Activated CD4-positive, alpha-beta T cell treated with anti-CD3 and anti-CD28 coated beads for 4 hours (primary cell): ENCODE measurements around the gene STUB1.

Experiments used
- DNase-seq, 2 donors: peaks; one replicate each; pipeline ENCODE4 v3.0.0-alpha.2; 2020

STUB1 gene

GRCh38 chr16:667780-668518 is 12.3 kb upstream of the STUB1 start, which contains the start of gene RHOT2:
TSS of gene RHOT2 (plus strand) at chr16:668132. CDS start at chr16:668200, 68 bp downstream.
- DNase-seq = peak; percentile 89 to 91

GRCh38 chr16:668519-669171 is 11.6 kb upstream of the STUB1 start:
- no peak for DNase-seq

DNA sequence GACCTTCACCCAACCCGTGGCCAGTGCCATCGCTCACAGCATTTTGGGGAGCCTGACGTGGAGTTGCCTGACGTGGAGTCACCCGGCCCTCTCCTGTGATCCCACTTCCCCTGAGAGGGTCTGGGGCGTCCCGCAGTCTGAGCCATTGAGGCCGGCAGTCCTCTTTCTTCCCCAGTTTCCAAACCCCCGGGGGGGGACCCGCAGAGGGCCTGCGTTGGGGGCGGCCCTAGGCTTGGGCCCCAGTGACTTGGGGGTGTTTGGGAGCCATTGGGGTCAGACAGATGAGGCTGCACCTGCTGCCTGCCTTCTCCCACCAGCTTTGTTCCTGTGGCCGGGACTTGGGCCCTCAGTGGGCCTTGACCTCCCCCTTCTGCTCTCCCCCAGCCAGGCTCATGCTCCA is 10.5 kb upstream of the STUB1 start:
- no peak for DNase-seq

DNA sequence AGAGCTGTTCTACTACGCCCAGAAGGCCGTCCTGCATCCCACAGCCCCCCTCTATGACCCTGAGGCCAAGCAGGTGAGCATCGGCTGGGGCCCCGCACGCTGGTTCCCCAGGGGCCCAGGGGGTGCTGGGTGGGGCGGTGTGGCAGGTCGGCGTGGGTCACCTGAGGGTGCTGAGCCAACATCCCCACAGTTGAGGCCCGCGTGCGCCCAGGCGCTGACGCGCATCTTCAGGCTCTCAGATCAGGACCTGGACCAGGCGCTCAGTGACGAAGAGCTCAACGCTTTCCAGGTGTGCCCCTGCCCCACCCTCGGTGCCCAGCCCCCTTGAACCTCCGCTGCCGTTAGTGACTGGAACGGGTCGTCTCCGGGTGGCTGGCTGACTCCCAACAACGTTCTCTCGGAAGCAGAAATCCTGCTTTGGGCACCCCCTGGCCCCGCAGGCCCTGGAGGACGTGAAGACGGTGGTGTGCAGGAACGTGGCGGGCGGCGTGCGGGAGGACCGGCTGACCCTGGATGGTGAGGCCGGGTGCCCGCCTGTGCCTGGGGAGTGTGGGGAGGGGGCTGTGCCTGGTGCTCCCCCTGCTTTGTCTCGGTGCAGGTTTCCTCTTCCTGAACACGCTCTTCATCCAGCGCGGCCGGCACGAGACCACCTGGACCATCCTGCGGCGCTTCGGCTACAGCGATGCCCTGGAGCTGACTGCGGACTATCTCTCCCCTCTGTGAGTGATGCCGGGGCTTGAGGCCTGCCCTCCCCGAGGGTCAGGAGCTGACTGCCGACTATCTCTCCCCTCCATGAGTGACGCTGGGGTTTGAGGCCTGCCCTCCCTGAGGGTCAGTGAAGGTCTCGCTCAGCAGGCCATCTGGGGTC is 9.5 kb upstream of the STUB1 start:
- DNase-seq = no peak

GRCh38 chr16:671353-672131 is 8.7 kb upstream of the STUB1 start:
- DNase-seq = no peak

DNA sequence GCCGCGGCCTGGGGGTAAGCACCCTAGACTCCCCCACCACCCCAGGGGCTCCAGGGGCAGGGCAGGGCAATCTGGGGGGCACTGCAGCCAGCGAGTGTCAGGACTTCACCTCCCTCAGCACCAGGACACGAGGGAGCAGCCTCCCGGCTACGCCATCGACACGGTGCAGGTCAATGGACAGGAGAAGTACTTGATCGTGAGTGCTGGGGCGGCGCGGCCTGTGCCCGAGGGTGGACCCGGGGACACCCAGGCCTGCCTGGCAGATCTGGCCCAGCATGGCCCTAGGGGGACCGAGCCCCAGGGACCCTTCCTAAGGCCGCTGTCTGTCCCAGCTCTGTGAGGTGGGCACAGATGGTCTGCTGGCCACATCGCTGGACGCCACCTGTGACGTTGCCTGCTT is 7.8 kb upstream of the STUB1 start:
- no peak for DNase-seq

- DNase-seq = no peak
Observed at GRCh38 chr16:672851-673250, 7.4 kb upstream of the STUB1 start.

DNA sequence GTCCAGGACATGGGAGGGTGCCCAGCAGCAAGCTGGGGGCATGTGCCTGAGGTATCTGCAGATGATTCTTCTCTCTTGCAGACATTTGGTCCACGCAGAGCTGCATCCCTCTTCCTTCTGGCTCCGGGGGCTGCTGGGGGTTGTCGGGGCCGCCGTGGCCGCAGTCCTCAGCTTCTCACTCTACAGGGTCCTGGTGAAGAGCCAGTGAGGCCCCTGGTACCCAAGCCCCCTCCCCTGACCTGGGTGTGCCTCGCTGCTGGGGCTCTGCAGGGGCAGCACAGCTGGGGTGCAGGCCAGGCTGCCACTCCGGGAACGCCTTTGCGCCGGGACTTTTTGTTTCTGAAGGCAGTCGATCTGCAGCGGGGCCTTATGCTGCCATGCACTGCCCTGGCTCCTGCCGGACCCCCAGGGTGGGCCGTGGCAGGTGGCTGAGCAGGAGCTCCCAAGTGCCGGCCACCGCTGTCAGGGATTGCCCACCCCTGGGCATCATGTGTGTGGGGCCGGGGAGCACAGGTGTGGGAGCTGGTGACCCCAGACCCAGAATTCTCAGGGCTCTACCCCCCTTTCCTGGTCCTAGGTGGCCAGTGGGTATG is 6.7 kb upstream of the STUB1 start:
- DNase-seq = no peak

DNA sequence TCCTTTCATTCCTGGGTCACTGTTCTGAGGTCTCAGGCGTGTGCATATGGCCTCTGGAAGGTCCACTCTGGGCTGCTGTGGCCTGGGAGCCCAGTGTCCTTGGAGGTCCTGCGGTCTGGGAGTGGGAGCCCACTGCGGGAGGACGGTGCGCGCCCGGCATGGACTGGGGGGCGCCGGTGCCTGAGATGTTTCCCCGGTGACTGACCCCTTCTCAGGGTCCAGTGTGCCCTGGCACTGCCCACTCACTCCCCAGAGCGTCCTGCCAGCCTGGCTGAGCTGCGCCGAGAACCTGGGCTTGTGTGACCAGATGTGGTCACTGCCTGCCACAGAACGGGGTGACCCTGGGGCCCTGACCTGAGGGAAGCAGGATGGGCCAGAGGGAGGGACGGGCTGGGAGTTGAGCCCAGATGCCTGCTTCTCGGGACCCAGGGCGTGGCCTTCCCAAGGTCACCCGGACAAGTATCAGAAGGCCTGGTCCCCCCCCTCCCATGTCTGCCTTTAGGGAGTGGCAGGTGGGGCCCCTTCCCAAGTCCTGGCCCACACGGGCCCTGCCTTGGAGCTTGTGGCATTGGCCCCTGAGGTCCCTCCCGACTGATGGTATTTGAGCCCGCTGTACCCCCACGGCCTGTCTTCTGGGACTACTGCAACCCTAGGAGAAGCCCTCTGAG is 5.9 kb upstream of the STUB1 start:
- no peak for DNase-seq

- no peak for DNase-seq
Observed at GRCh38 chr16:674968-675883, 5.0 kb upstream of the STUB1 start, which contains the start of gene RHBDL1. TSS of gene RHBDL1 (plus strand) at chr16:675671. CDS start at chr16:675791, 120 bp downstream.

DNA sequence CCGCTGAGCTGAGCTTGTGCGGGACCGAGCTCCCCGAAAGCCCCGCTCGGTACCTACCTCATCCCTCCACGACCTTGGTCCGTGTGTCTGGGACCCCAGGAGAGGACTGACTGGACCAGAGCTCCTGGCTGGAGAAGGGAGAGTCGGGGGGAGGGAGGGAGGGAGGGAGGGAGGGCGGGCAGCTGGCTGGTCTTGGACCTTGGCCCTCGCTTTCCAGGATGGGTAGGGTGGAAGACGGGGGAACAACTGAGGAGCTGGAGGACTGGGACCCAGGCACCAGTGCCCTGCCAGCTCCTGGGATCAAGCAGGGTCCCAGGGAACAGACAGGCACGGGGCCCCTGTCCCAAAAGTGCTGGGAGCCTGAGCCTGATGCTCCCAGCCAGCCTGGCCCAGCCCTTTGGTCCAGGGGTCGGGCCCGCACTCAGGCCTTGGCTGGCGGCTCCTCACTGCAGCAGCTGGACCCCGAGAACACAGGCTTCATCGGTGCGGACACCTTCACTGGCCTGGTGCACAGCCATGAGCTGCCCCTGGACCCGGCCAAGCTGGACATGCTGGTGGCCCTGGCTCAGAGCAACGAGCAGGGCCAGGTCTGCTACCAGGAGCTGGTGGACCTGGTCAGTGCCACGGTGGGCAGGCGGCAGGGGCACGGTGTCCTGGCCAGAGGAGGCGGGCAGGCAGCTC is 4.2 kb upstream of the STUB1 start:
- DNase-seq = no peak

DNA sequence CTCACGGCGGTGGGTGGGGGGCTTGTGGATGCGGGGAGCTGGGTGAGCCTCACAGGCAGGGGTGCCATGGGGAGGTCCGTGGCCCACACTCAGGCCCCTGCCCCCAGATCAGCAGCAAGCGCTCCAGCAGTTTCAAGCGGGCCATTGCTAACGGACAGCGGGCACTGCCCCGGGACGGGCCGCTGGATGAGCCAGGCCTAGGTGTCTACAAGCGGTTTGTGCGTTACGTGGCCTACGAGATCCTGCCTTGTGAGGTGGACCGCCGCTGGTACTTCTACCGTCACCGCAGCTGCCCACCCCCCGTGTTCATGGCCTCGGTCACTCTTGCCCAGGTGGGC is 3.7 kb upstream of the STUB1 start:
- DNase-seq = no peak

- DNase-seq = no peak
Observed at GRCh38 chr16:676913-677312, 3.3 kb upstream of the STUB1 start.

GRCh38 chr16:677316-678190 is 2.7 kb upstream of the STUB1 start:
- DNase-seq = no peak

DNA sequence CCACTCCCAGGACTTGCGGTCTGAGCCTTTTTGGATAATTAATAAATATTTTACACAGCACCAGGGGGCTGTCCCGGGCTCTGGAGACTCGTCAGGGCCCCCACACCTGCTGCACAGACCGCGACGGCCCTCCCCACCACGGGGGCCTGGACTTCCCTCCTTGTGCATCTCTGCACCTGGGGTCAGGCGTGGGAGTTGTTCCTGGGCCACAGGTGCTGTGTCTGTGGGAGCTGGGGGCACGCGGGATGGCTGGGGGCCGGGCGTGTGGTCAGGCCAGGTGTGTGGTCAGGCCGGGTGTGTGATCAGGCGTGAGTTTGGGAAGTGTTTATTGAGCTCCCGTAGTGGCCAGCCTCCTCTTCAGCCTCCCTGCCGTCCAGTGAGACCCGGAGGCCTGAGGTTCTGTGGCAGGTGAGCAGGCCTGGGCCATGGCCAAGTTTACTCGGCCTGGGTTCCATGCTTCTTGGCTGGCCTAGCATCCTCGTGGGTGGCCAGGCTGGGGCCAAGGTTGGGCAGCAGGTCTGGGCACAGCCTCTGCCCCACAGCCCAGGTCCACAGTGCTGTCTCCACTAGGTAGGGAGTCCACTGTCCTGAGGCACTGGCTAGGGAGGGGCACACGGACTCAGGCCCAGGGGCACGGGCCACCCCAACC is 1.9 kb upstream of the STUB1 start:
- no peak for DNase-seq

GRCh38 chr16:678858-679813 is 1.1 kb upstream of the STUB1 start:
- peak; percentile 47 to 50 for DNase-seq

DNA sequence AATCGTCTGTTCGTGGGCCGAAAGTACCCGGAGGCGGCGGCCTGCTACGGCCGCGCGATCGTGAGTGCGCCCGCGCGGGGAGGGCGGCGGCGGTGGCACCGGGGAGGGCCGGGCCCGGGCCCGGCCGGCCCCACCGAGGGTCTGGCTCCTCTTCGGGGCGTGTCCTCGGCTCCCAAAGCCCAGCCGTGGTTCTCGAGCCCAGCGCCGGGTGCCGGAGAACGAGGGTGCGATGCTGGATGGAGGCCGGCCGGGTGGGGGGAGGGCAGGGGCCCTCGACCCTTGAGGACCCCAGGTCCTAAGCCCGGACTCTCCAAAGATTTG is 375 bp downstream of the STUB1 start:
- no peak for DNase-seq
